Trophoblast cell (in vitro differentiated cells and primary cell): ENCODE measurements around the gene PC.

Experiments
- DNase-seq, 2 donors: peaks; one replicate each; pipeline ENCODE4 v3.0.0-alpha.2; 2016
- H2AFZ ChIP-seq: 2 replicates; pipeline ENCODE4 v1.6.1; 2013; ENCODE audit warnings: low read length, moderate library complexity, mild to moderate bottlenecking; ENCODE audit not compliant: insufficient read depth, poor library complexity
- H2AK5ac ChIP-seq: 2 replicates; pipeline ENCODE4 v1.6.1; 2013; ENCODE audit warnings: mild to moderate bottlenecking, low read length
- H2BK120ac ChIP-seq: 2 replicates; pipeline ENCODE4 v1.6.1; 2013; ENCODE audit warnings: low read length, mild to moderate bottlenecking, moderate library complexity; ENCODE audit not compliant: insufficient read depth, poor library complexity
- H2BK12ac ChIP-seq: 2 replicates; pipeline ENCODE4 v1.6.1; 2013; ENCODE audit warnings: mild to moderate bottlenecking, low read length, moderate library complexity
- H2BK5ac ChIP-seq: 2 replicates; pipeline ENCODE4 v1.6.1; 2013; ENCODE audit warnings: low read length, low read depth, moderate library complexity, mild to moderate bottlenecking; ENCODE audit not compliant: poor library complexity
- H3K14ac ChIP-seq: 2 replicates; pipeline ENCODE4 v1.6.1; 2013; ENCODE audit warnings: mild to moderate bottlenecking, low read length
- H3K18ac ChIP-seq: 2 replicates; pipeline ENCODE4 v1.6.1; 2013; ENCODE audit warnings: mild to moderate bottlenecking, low read length
- H3K23ac ChIP-seq: 2 replicates; pipeline ENCODE4 v1.6.1; 2013; ENCODE audit warnings: low read length
- H3K27ac ChIP-seq: 2 replicates; pipeline ENCODE4 v1.5.1; 2013; ENCODE audit warnings: low read depth, mild to moderate bottlenecking, inconsistent platforms, low read length, moderate library complexity
- H3K27me3 ChIP-seq: 2 replicates; pipeline ENCODE4 v1.6.1; 2013; ENCODE audit warnings: inconsistent platforms, mild to moderate bottlenecking, low read length, moderate library complexity; ENCODE audit not compliant: insufficient read depth
- H3K36me3 ChIP-seq, 2 experiments: 1 replicate in 1 of 2; 2 replicates in 1 of 2; pipeline ENCODE4 v1.6.1; 2013; ENCODE audit warnings: low read length in 2 of 2, mild to moderate bottlenecking in 2 of 2, moderate library complexity in 1 of 2; ENCODE audit not compliant: insufficient read depth in 2 of 2, control insufficient read depth in 1 of 2
- H3K4ac ChIP-seq: 2 replicates; pipeline ENCODE4 v1.6.1; 2013; ENCODE audit warnings: low read depth, mild to moderate bottlenecking, low read length, moderate library complexity
- H3K4me1 ChIP-seq, 2 experiments: 1 replicate in 1 of 2; 2 replicates in 1 of 2; pipeline ENCODE4 v1.6.1; 2013; ENCODE audit warnings: low read length in 2 of 2, mild to moderate bottlenecking in 2 of 2, moderate library complexity in 1 of 2; ENCODE audit not compliant: insufficient read depth in 2 of 2, control insufficient read depth in 1 of 2
- H3K4me2 ChIP-seq: 2 replicates; pipeline ENCODE4 v1.6.1; 2013; ENCODE audit warnings: inconsistent platforms, mild to moderate bottlenecking, low read length, moderate library complexity
- H3K4me3 ChIP-seq: 2 replicates; pipeline ENCODE4 v1.5.1; 2013; ENCODE audit warnings: mild to moderate bottlenecking, low read depth, low read length, inconsistent platforms
- H3K79me1 ChIP-seq: one replicate; pipeline ENCODE4 v1.6.1; 2013; ENCODE audit warnings: low read length
- H3K79me2 ChIP-seq: 2 replicates; pipeline ENCODE4 v1.6.1; 2013; ENCODE audit warnings: low read length, mild to moderate bottlenecking; ENCODE audit not compliant: control insufficient read depth, insufficient read depth, poor library complexity
- H3K9ac ChIP-seq: 2 replicates; pipeline ENCODE4 v1.6.1; 2013; ENCODE audit warnings: mild to moderate bottlenecking, low read length
- H3K9me3 ChIP-seq: 2 replicates; pipeline ENCODE4 v1.6.1; 2013; ENCODE audit warnings: low read depth, mild to moderate bottlenecking, control low read depth, inconsistent platforms, low read length; ENCODE audit not compliant: insufficient read depth
- H4K12ac ChIP-seq: 2 replicates; pipeline ENCODE4 v1.6.1; 2013; ENCODE audit warnings: low read depth, mild to moderate bottlenecking, low read length, moderate library complexity
- H4K8ac ChIP-seq: 2 replicates; pipeline ENCODE4 v1.6.1; 2013; ENCODE audit warnings: low read depth, mild to moderate bottlenecking, low read length, moderate library complexity
- H4K91ac ChIP-seq: one replicate; pipeline ENCODE4 v1.6.1; 2013; ENCODE audit warnings: low read depth, mild to moderate bottlenecking, low read length, moderate library complexity
- WGBS: extraction: QIAGEN DNeasy Blood & Tissue Kit; methylation state at CpG from one replicate; pipeline ENCODE4 v1.1.7; 2013; ENCODE audit warnings: missing lambda C conversion rate; ENCODE audit not compliant: insufficient read length, insufficient coverage; ENCODE audit errors: extremely low coverage; 5-methylcytosine and 5-hydroxymethylcytosine counted together

Gene PC

GRCh38 chr11:66884443-66884842 is 73.7 kb downstream of the PC start:
- Histone ChIP-seq H3K9ac (no peak overlapping the region), H3K14ac (no peak overlapping the region), H3K79me1 (no peaks in the 10 kb centered on the region), H3K4me3 (no peak overlapping the region), H3K79me2 (no peaks in the 10 kb centered on the region), H2AK5ac (no peak overlapping the region), H3K36me3 (no peaks in the 10 kb centered on the region), H4K12ac (no peak overlapping the region), H2BK12ac (no peak overlapping the region), H4K91ac (no peak overlapping the region), H3K4me2 (no peak overlapping the region), H2AFZ (no peak overlapping the region), H3K27ac (no peak overlapping the region), H3K9me3 (peaks cover 2% of the 10 kb centered on the region), H3K4ac (no peak overlapping the region), H3K27me3 (no peaks in the 10 kb centered on the region), H2BK5ac (no peak overlapping the region), H2BK120ac (no peak overlapping the region), H4K8ac (no peak overlapping the region), H3K4me1 (no peaks in the 10 kb centered on the region), H3K23ac (no peak overlapping the region), H3K18ac (no peak overlapping the region)
- no peak for DNase-seq
- WGBS = no CpG with 5 or more reads among the region's 4 CpGs

- Histone ChIP-seq H3K9me3 (peaks cover 2% of the 10 kb centered on the region), H3K27me3 (no peaks in the 10 kb centered on the region), H2AK5ac (no peak overlapping the region), H3K9ac (no peak overlapping the region), H3K79me2 (no peaks in the 10 kb centered on the region), H4K12ac (no peak overlapping the region), H3K4ac (no peak overlapping the region), H2BK5ac (no peak overlapping the region), H3K4me3 (no peak overlapping the region), H3K79me1 (no peaks in the 10 kb centered on the region), H3K23ac (no peak overlapping the region), H3K4me1 (no peaks in the 10 kb centered on the region), H2BK120ac (no peak overlapping the region), H3K14ac (no peak overlapping the region), H4K91ac (no peak overlapping the region), H3K27ac (no peak overlapping the region), H2AFZ (no peak overlapping the region), H3K4me2 (no peak overlapping the region), H2BK12ac (no peak overlapping the region), H4K8ac (no peak overlapping the region), H3K36me3 (no peaks in the 10 kb centered on the region), H3K18ac (no peak overlapping the region)
- peak; percentile 27 to 71 for DNase-seq
- WGBS = no CpG with 5 or more reads among the region's 29 CpGs
These were observed 74.9 kb downstream of the PC start for GRCh38 chr11:66883016-66883965.

- Histone ChIP-seq H2BK5ac (no peak overlapping the region), H3K18ac (no peak overlapping the region), H3K9me3 (peaks cover 2% of the 10 kb centered on the region)
These were observed 75.6 kb downstream of the PC start for GRCh38 chr11:66882561-66883015.

GRCh38 chr11:66881927-66882452 is 76.2 kb downstream of the PC start:
- Histone ChIP-seq H3K4ac (no peak overlapping the region), H2AK5ac (no peak overlapping the region), H4K12ac (no peak overlapping the region), H3K9ac (no peak overlapping the region), H3K9me3 (peaks cover 2% of the 10 kb centered on the region), H4K91ac (no peak overlapping the region), H3K27ac (no peak overlapping the region), H3K79me1 (no peaks in the 10 kb centered on the region), H3K36me3 (no peaks in the 10 kb centered on the region), H2BK5ac (no peak overlapping the region), H3K4me3 (no peak overlapping the region), H3K23ac (no peak overlapping the region), H3K79me2 (no peaks in the 10 kb centered on the region), H3K27me3 (no peaks in the 10 kb centered on the region), H3K18ac (no peak overlapping the region), H2BK120ac (no peak overlapping the region), H2AFZ (no peak overlapping the region), H3K14ac (no peak overlapping the region), H4K8ac (no peak overlapping the region), H3K4me1 (no peaks in the 10 kb centered on the region), H3K4me2 (no peak overlapping the region), H2BK12ac (no peak overlapping the region)
- no peak for DNase-seq
- WGBS = no CpG with 5 or more reads among the region's 9 CpGs

More at GRCh38 chr11:66882561-66883015, 75.6 kb downstream of the PC start:
- Histone ChIP-seq H3K4me2 (no peak overlapping the region), H2BK12ac (no peak overlapping the region), H3K9ac (no peak overlapping the region), H3K4me1 (no peaks in the 10 kb centered on the region), H3K27ac (no peak overlapping the region), H3K36me3 (no peaks in the 10 kb centered on the region), H3K14ac (no peak overlapping the region), H3K4me3 (no peak overlapping the region), H2BK120ac (no peak overlapping the region), H4K91ac (no peak overlapping the region), H3K79me2 (no peaks in the 10 kb centered on the region), H3K4ac (no peak overlapping the region), H3K79me1 (no peaks in the 10 kb centered on the region), H4K8ac (no peak overlapping the region), H2AFZ (no peak overlapping the region), H3K23ac (no peak overlapping the region), H4K12ac (no peak overlapping the region), H2AK5ac (no peak overlapping the region), H3K27me3 (no peaks in the 10 kb centered on the region)
- DNase-seq = no peak
- WGBS = no CpG with 5 or more reads among the region's 14 CpGs
